ENCODE data around the gene SUSD1.

DNA sequence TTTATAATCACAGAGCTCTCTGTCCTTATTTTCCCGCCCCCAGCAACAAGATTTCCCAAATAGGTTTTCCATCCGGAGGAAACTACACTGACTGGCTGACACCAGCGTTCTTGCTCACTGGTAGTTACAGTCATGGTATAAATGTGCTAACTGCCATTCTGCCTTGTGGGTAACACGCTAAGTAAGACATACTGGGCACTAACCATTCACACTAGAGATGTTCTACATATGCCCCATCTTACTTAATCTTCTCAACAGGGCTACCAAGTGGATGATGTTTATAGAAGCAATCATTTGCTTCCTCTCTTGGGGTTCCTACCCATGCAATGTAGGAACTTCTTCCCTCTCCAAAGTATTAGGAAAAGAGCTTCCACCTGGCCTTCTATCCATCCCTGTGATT lies 111.5 kb downstream of the SUSD1 start:
- TF ChIP-seq POLR2AphosphoS5 (IDR thresholded peaks at IDR 0.05; ENCODE audit: borderline replicate concordance, low read depth, low read length) (no peak), EZH2 (IDR thresholded peaks at IDR 0.05) (no peak), FOXP2 (optimal IDR thresholded peaks at IDR 0.05; ENCODE audit: control extremely low read depth, extremely low read length, insufficient read depth) (no peak)
